Right atrium auricular region (tissue), 2 donors: ENCODE data around the gene IFRD2. TPM values are rescaled to one million over a fixed set of nuclear protein-coding genes. Genes with fewer than 3 reads are reported as not detected.

ENCODE experiments used
- DNase-seq: peaks from one replicate; pipeline ENCODE4 v3.0.0-alpha.2; 2019; ENCODE audit warnings: low spot score
- H3K27ac ChIP-seq, 2 donors: fragments of 200-600 bp; sonication (generic); 1 replicate in 1 of 2; 2 replicates in 1 of 2; pipeline ENCODE4 v1.5.1; 2016 to 2019
- H3K27me3 ChIP-seq, 2 donors: fragments of 200-600 bp; sonication (generic); one replicate each; pipeline versions ENCODE4 v1.5.1 to v1.6.0; 2017 to 2019
- H3K36me3 ChIP-seq: fragments of 200-600 bp; sonication (generic); one replicate; pipeline ENCODE4 v1.5.1; 2016
- H3K4me1 ChIP-seq, 2 donors: fragments of 200-600 bp; sonication (generic); one replicate each; pipeline versions ENCODE4 v1.5.1 to v1.6.0; 2017 to 2019
- H3K4me3 ChIP-seq, 2 donors: fragments of 200-600 bp; sonication (generic); 1 replicate in 1 of 2; 2 replicates in 1 of 2; pipeline ENCODE4 v1.5.1; 2017 to 2019; ENCODE audit warnings: mild to moderate bottlenecking in 1 of 2, moderate library complexity in 1 of 2
- H3K9me3 ChIP-seq, 2 donors: fragments of 200-600 bp; sonication (generic); one replicate each; pipeline ENCODE4 v1.5.1; 2019
- CTCF ChIP-seq, 2 donors: fragments of 200-600 bp; sonication (generic); IDR thresholded peaks; one replicate each; pipeline ENCODE4 v1.5.1; 2019; ENCODE audit warnings: antibody characterized with exemption in 2 of 2
- total RNA-seq, 2 donors: library from RNA; depleted of rRNA; stranded (reverse); fragments of >200 nt; gene quantifications; one replicate each; pipeline ENCODE4 v1.1.0, GENCODE V29; 2016

The IFRD2 gene, protein sequence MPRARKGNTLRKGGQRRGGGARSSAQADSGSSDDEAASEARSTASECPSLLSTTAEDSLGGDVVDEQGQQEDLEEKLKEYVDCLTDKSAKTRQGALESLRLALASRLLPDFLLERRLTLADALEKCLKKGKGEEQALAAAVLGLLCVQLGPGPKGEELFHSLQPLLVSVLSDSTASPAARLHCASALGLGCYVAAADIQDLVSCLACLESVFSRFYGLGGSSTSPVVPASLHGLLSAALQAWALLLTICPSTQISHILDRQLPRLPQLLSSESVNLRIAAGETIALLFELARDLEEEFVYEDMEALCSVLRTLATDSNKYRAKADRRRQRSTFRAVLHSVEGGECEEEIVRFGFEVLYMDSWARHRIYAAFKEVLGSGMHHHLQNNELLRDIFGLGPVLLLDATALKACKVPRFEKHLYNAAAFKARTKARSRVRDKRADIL
- 10 to 100 TPM; 51.0 to 58.5 TPM for total RNA-seq

- Histone ChIP-seq H3K4me3 (peak within 1 kb of the TSS; percentile 88 to 99), H3K36me3 (peaks cover 32% of the 10 kb centered on the region), H3K9me3 (no peaks in the 10 kb centered on the region), H3K27ac (peak within 1 kb of the TSS; percentile 91 to 96), H3K4me1 (peaks cover 0 to 36% of the 10 kb centered on the region in 2 donors), H3K27me3 (no peaks in the 10 kb centered on the region)
- peak; percentile 98 for DNase-seq
- peak in 1 of 2 donors; percentile 16 for TF ChIP-seq CTCF (IDR thresholded peaks at IDR 0.05)
These were observed at the start of gene IFRD2 for GRCh38 chr3:50292159-50293078. Gene IFRD2 (minus strand): TSS chr3:50292429. CDS start chr3:50292274, 155 bp downstream.

DNA sequence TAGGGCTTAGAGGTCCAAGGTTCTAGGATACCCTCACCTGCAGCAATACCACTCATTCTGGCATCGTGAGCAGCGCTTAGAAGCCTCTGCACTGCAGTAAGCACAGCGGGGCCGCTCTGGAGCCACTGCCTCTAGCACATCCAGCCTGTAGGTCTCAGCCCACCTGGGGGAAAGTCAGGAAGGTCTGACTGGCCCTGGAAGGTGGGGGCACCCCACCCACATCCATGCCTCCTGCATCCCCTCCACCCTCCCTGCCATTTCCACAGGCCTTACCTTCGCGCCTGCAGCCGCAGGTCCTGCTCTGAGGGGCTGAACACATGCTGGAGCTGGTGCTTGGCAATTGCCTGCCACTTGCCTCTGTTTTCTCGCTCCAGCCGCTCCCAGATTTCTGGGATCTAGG, 49.3 kb upstream of the IFRD2 start:
- peaks cover 0 to 54% of the 10 kb centered on the region in 2 donors for H3K4me1 ChIP-seq
- no peak for TF ChIP-seq CTCF (IDR thresholded peaks at IDR 0.05)
- peak overlapping the region in 1 of 2 donors; percentile 99 for H3K27ac ChIP-seq

DNA sequence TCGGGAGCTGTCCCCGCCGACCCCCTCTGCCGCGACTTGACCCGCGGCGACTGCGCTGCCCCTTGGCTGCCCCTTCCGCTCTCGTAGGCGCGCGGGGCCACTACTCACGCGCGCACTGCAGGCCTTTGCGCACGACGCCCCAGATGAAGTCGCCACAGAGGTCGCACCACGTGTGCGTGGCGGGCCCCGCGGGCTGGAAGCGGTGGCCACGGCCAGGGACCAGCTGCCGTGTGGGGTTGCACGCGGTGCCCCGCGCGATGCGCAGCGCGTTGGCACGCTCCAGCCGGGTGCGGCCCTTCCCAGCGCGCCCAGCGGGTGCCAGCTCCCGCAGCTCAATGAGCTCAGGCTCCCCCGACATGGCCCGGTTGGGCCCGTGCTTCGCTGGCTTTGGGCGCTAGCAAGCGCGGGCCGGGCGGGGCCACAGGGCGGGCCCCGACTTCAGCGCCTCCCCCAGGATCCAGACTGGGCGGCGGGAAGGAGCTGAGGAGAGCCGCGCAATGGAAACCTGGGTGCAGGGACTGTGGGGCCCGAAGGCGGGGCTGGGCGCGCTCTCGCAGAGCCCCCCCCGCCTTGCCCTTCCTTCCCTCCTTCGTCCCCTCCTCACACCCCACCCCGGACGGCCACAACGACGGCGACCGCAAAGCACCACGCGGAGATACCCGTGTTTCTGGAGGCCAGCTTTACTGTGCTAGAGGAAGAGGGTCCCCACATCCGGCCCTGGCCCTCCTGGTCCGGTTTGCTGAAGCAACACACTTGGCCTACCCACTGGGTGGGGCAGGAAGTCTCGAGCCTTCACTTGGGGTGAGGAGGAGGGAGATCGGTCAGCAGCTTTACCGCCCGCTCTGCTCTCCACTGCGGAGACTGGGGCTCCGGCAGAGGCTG, 48.5 kb upstream of the IFRD2 start, which contains the start of gene RASSF1:
TSS of gene RASSF1 (minus strand) at position 389 of the 882 bp plus-strand sequence. CDS start at position 358, 31 bp downstream.
- Histone ChIP-seq H3K36me3 (no peaks in the 10 kb centered on the region), H3K9me3 (no peaks in the 10 kb centered on the region), H3K27me3 (no peaks in the 10 kb centered on the region), H3K4me3 (peak within 1 kb of the TSS; percentile 52 to 57), H3K4me1 (peaks cover 0 to 58% of the 10 kb centered on the region in 2 donors), H3K27ac (peak within 1 kb of the TSS; percentile 99)
- no peak for TF ChIP-seq CTCF (IDR thresholded peaks at IDR 0.05)
- DNase-seq, result peak; percentile 83

More for the DNA sequence above, 49.3 kb upstream of the IFRD2 start:
- Histone ChIP-seq H3K9me3 (no peaks in the 10 kb centered on the region), H3K27me3 (no peaks in the 10 kb centered on the region), H3K4me3 (peak overlapping the region in 1 of 2 donors; percentile 57), H3K36me3 (no peaks in the 10 kb centered on the region)
- DNase-seq, result no peak

- H3K27me3 ChIP-seq, result no peaks in the 10 kb centered on the region
- no peaks in the 10 kb centered on the region for H3K36me3 ChIP-seq
- peaks cover 0 to 58% of the 10 kb centered on the region in 2 donors for H3K4me1 ChIP-seq
These were observed 47.9 kb upstream of the IFRD2 start for GRCh38 chr3:50340147-50340447.

More at GRCh38 chr3:50340147-50340447, 47.9 kb upstream of the IFRD2 start:
- no peak for DNase-seq
- Histone ChIP-seq H3K9me3 (no peaks in the 10 kb centered on the region), H3K27ac (peak overlapping the region; percentile 99), H3K4me3 (peak overlapping the region; percentile 52 to 57)
- no peak for TF ChIP-seq CTCF (IDR thresholded peaks at IDR 0.05)
